ENCODE data around the gene DNAJC11.

DNA sequence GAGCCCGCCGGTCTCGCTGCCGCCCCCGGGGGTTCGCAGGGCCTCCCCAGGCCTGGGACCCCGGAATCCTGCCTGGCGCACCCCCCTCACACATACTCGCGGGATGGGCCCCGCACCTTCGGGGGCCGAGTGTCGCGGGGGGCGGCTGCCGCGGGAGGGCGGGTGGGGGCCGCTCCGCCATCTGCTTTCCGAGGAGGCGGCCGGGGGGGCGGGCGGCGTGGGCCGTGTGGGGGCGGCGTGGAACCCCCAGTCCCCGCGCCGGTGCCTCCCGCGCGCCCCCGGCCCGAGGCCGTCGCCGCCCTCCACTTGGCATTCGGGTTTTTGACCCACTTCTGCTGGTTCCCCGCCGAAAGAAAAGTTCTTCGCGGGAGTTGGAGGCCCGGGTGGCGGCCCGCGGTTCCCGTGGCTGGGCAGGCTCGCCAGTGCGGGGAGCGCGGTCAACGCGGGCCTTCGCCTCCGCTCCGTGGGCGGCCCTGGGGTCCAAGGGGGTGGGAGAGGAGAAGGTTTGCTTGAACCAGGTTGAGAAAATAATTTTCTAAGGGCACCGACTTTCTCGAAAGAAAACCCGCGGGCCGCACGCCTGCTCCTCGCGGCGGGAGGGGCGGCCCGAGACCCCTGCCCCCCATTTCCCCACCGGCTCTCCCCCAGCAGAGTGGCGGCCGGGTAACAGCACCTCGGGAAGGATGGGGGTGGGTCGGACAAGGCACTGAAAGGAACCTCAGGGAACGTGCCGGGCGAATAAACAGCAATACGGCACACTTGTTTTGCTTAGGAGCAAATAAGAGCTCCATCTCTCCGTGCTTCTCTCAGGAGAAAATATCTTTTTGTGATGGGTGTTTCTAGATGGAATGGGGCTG lies 86.5 kb downstream of the DNAJC11 start:
- no peak for TF ChIP-seq POLR2A (IDR thresholded peaks at IDR 0.05; ENCODE audit: extremely low read depth, insufficient read length)
- TF ChIP-seq MYC (IDR thresholded peaks at IDR 0.05; ENCODE audit: low read depth, low read length) = no peak

All from NB4 (cell line).